GM10266 (cell line): ENCODE data around the gene LARGE1.
"Not testable (repeated sequence)": the region's sequence is repeated elsewhere in the genome, so short reads cannot be mapped to it uniquely, and the experiment has no call there.

Experiments used
- DNase-seq: peaks from one replicate; pipeline ENCODE4 v3.0.0; 2012; ENCODE audit errors: extremely low spot score
- TF ChIP-seq, protein P1 (sequence below): IDR thresholded peaks from 2 replicates; pipeline ENCODE4 v1.5.1; 2012; ENCODE audit warnings: mild to moderate bottlenecking, low read depth; ENCODE audit not compliant: control insufficient read depth, insufficient read depth; ENCODE audit errors: missing control alignments

The LARGE1 gene

GRCh38 chr22:33467620-33468095, 452.6 kb downstream of the LARGE1 start:
- DNase-seq, result no peak
- TF ChIP-seq, protein P1, sequence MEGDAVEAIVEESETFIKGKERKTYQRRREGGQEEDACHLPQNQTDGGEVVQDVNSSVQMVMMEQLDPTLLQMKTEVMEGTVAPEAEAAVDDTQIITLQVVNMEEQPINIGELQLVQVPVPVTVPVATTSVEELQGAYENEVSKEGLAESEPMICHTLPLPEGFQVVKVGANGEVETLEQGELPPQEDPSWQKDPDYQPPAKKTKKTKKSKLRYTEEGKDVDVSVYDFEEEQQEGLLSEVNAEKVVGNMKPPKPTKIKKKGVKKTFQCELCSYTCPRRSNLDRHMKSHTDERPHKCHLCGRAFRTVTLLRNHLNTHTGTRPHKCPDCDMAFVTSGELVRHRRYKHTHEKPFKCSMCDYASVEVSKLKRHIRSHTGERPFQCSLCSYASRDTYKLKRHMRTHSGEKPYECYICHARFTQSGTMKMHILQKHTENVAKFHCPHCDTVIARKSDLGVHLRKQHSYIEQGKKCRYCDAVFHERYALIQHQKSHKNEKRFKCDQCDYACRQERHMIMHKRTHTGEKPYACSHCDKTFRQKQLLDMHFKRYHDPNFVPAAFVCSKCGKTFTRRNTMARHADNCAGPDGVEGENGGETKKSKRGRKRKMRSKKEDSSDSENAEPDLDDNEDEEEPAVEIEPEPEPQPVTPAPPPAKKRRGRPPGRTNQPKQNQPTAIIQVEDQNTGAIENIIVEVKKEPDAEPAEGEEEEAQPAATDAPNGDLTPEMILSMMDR, result no peak

DNA sequence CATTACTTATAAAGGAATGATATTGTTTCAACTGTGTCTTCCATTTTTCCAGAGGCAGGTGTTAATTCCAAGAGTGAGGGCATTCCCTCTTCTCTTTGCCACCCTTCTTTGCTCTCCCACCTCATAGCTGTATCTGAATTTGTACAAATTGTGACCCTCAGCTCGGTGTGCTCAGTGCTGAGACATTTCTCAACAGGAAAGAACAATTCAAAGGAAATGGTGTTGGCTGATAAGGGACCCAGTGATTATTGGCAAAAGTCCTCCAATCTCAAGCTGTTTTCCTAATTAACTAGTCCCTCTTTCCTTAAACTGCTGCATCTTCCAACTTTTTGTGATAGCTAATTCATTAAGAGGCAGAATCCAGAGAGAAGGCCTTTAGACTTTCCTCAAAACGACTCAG, 453.2 kb downstream of the LARGE1 start:
- DNase-seq, result no peak
- TF ChIP-seq, protein P1, result no peak

DNA sequence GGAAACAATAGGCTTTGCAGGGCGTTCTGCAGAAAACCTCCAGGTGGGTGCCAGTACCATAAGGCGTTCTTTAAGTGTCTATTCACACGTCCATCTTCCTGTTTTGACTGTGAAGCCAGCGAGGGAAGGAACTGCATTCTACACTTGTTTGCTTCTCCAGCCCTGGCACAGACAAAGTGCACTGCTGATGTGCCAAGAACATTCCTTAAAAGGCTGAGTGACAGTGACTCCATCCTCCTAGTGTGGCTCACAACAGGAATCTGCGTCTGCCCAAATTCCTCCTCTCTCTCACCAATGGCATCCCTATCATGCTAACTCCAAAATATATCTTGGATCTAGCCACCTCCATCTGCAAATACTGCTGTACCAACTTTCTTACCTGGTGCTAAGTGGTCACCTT, 454.7 kb downstream of the LARGE1 start:
- TF ChIP-seq, protein P1, result no peak
- DNase-seq, result no peak

GRCh38 chr22:33464698-33465097, 455.6 kb downstream of the LARGE1 start:
- DNase-seq, result no peak
- TF ChIP-seq, protein P1, result no peak

DNA sequence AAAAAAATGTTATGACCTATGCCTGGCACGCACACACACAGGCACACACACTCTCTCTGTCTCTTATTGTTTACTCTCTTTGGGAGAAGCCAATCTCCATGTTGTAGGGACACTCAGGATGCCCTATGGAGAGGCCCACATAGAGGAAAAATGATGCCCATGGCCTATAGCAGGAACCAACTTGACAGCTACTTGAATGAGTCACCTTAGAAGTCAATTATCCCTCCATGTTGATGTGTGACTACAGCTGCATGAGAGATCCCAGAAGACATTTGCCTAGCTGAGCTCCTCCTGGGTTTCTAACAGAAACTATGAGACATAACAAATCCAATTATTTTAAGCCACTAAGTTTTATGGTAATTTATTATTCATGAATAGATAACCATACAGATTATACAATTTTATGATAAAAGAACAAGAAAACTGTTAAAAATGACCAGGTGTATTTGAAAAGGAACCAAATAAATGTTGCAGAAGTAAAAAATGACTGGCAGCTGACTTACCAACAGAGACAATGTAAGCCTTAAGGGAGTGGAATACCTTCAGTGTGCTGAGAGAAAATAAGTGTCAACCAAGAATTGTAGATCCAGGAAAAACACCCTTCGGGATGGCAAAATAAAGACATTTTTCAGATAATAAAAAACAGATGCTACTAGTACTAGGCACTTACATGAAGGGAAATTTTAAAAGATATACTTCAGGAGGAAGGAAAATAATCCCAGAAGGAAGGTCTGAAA, 458.4 kb downstream of the LARGE1 start:
- TF ChIP-seq, protein P1, result no peak

DNA sequence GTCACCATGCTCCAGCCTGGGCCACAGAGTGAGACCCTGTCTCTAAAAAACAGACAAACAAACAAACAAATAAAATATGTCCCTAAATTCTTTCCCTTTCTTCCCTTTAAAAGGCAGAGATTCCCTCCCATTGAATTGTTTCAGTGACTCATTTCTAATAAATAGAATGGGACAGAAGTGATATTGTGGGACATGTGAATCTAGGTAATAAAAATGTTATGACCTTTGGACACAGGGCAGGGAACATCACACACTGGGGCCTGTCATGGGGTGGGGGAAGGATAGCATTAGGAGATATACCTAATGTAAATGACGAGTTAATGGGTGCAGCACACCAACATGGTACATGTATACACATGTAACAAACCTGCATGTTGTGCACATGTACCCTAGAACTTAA, 459.0 kb downstream of the LARGE1 start:
- DNase-seq, result not testable (repeated sequence)

More for the DNA sequence above, 458.4 kb downstream of the LARGE1 start:
- no peak for DNase-seq

GRCh38 chr22:33459137-33459536, 461.1 kb downstream of the LARGE1 start:
- DNase-seq, result no peak
- TF ChIP-seq, protein P1, result no peak
